ENCODE measurements around the gene SLAMF1. TPM values are rescaled to one million over a fixed set of nuclear protein-coding genes. Genes with fewer than 3 reads are reported as not detected.
"Not testable (repeated sequence)": the region's sequence is repeated elsewhere in the genome, so short reads cannot be mapped to it uniquely, and the experiment has no call there.

Gene SLAMF1
- total RNA-seq, 2 donors from 2014 or later: 52.1 to 86.2 TPM

DNA sequence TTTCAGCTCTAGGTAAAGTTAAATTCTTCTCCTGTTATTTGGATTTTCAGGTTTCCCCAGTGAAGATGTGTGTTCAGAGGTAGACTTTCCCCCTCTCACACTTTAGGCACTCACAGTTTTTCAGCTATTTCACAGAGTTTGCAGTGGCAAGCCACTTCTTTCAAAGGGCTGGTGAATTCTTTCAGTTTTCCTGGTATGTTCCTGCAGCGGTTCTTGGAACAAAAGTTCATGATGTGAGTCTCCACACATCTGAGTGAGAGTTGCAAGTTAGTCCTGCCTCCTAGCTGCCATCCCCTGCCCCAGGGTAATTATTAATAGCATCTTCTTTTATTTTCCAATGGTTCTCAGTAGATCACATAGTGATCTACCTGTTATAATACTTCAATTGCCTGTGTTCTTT is 40.2 kb downstream of the SLAMF1 start:
- H3K27ac Mint-ChIP-seq: peak overlapping the region; percentile 92 to 97
- peak overlapping the region; percentile 77 for H3K4me3 Mint-ChIP-seq
- no peak for DNase-seq (ENCODE audit: low spot score)
- peaks cover 10% of the 10 kb centered on the region for H3K9me3 Mint-ChIP-seq
- peaks cover 35% of the 10 kb centered on the region for H3K36me3 Mint-ChIP-seq
- peaks cover 38 to 46% of the 10 kb centered on the region in 2 donors for H3K4me1 Mint-ChIP-seq (ENCODE audit: low read depth in 2 of 2)
- no peaks in the 10 kb centered on the region for H3K27me3 Mint-ChIP-seq
- ATAC-seq: no peak

- Mint-ChIP-seq H3K36me3 (peaks cover 38% of the 10 kb centered on the region), H3K4me1 (ENCODE audit: low read depth in 2 of 2) (peaks cover 33 to 42% of the 10 kb centered on the region in 2 donors)
- DNase-seq (ENCODE audit: low spot score): no peak
These were observed 40.9 kb downstream of the SLAMF1 start for GRCh38 chr1:160605792-160606479.

GRCh38 chr1:160605205-160605604 is 41.6 kb downstream of the SLAMF1 start:
- peaks cover 37% of the 10 kb centered on the region for H3K36me3 Mint-ChIP-seq
- H3K9me3 Mint-ChIP-seq: peaks cover 14% of the 10 kb centered on the region
- no peaks in the 10 kb centered on the region for H3K27me3 Mint-ChIP-seq
- H3K4me3 Mint-ChIP-seq: no peak overlapping the region
- H3K27ac Mint-ChIP-seq: peak overlapping the region; percentile 26 to 97
- H3K4me1 Mint-ChIP-seq (ENCODE audit: low read depth in 2 of 2): peaks cover 31 to 40% of the 10 kb centered on the region in 2 donors
- ATAC-seq (no peak), DNase-seq (ENCODE audit: low spot score) (no peak)

More at GRCh38 chr1:160605792-160606479, 40.9 kb downstream of the SLAMF1 start:
- no peak for ATAC-seq
- H3K27ac Mint-ChIP-seq: peak overlapping the region; percentile 92 to 97
- H3K9me3 Mint-ChIP-seq: peaks cover 14% of the 10 kb centered on the region
- no peaks in the 10 kb centered on the region for H3K27me3 Mint-ChIP-seq
- H3K4me3 Mint-ChIP-seq: peak overlapping the region; percentile 77

GRCh38 chr1:160597705-160598104 is 49.1 kb downstream of the SLAMF1 start:
- no peak for DNase-seq (ENCODE audit: low spot score)
- Mint-ChIP-seq H3K4me3 (no peak overlapping the region), H3K9me3 (peaks cover 15% of the 10 kb centered on the region), H3K27me3 (no peaks in the 10 kb centered on the region), H3K4me1 (ENCODE audit: low read depth in 2 of 2) (peaks cover 6 to 9% of the 10 kb centered on the region in 2 donors), H3K27ac (no peak overlapping the region), H3K36me3 (peaks cover 30% of the 10 kb centered on the region)
- no peak for ATAC-seq

GRCh38 chr1:160597051-160597450 is 49.8 kb downstream of the SLAMF1 start:
- peaks cover 15% of the 10 kb centered on the region for H3K9me3 Mint-ChIP-seq
- ATAC-seq (no peak), DNase-seq (ENCODE audit: low spot score) (no peak)
- peaks cover 30% of the 10 kb centered on the region for H3K36me3 Mint-ChIP-seq
- no peak overlapping the region for H3K4me3 Mint-ChIP-seq
- H3K27me3 Mint-ChIP-seq: no peaks in the 10 kb centered on the region
- H3K4me1 Mint-ChIP-seq (ENCODE audit: low read depth in 2 of 2): peaks cover 6 to 14% of the 10 kb centered on the region in 2 donors
- no peak overlapping the region for H3K27ac Mint-ChIP-seq

DNA sequence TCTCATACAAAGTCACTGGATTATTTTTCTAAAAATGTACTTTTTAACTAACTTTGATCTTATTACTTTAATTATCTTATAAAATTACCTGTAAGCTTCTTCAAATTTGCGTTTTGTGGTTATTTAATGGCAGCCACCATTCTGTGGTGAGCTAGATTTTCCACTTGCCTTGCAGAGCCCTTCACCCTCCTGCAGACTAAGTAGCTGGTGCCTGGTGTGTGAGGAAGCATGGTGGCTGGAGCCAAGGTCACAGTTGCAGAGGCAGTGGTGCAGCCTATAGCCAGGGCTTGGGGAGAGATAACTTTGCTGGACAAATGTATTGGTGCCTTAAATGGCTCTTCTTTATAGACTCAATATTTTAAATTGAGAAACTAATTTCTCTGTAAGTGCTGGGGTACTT is 56.4 kb downstream of the SLAMF1 start:
- Mint-ChIP-seq H3K27me3 (no peaks in the 10 kb centered on the region), H3K36me3 (peaks cover 22% of the 10 kb centered on the region), H3K4me1 (ENCODE audit: low read depth in 2 of 2) (peaks cover 0 to 20% of the 10 kb centered on the region in 2 donors), H3K4me3 (no peak overlapping the region), H3K9me3 (peaks cover 5% of the 10 kb centered on the region), H3K27ac (no peak overlapping the region)
- DNase-seq (ENCODE audit: low spot score): no peak
- no peak for ATAC-seq

DNA sequence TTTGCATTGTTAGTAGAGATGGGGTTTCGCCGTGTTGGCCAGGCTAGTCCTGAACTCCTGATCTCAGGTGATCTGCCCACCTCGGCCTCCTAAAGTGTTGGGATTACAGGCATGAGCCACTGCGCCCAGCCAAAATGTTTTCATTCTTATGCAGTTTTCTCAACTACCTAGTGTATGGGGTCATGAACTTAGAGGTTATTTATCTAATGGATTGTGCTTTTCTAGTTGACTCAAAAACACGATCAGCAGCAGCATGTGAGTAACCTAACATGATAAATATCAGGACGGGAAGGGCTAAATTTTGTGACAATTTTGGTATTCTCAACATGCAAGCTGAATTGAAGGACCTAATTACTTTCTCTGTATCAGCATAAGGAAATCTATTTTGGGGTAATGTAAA is 58.4 kb downstream of the SLAMF1 start:
- Mint-ChIP-seq H3K27me3 (no peaks in the 10 kb centered on the region), H3K36me3 (peaks cover 17% of the 10 kb centered on the region), H3K27ac (no peak overlapping the region), H3K9me3 (peaks cover 4% of the 10 kb centered on the region), H3K4me3 (no peak overlapping the region), H3K4me1 (ENCODE audit: low read depth in 2 of 2) (peaks cover 3 to 25% of the 10 kb centered on the region in 2 donors)
- ATAC-seq (no peak), DNase-seq (ENCODE audit: low spot score) (no peak)

DNA sequence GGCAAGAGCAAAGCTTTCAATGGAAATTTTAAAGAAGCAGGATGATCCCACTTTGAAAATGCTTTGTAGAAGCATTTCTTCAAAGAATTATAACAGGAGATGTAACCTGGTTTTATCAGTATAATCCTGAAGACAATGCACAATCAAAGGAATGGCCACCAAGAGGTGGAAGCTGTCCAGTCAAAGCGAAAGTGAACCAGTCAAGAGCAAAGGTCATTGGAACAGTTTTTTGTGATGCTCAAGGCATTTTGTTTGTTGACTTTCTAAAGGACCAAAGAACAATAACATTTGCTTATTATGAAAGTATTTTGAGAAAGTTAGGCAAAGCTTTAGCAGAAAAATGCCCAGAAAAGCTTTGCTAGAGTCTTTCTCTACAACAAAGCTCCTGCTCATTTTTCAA is 62.1 kb downstream of the SLAMF1 start:
- Mint-ChIP-seq H3K4me1 (ENCODE audit: low read depth in 2 of 2) (peaks cover 12 to 33% of the 10 kb centered on the region in 2 donors), H3K27ac (peak overlapping the region in 1 of 2 donors; percentile 29), H3K36me3 (peaks cover 16% of the 10 kb centered on the region), H3K27me3 (no peaks in the 10 kb centered on the region), H3K4me3 (no peak overlapping the region), H3K9me3 (peaks cover 7% of the 10 kb centered on the region)
- no peak for ATAC-seq
- no peak for DNase-seq (ENCODE audit: low spot score)

- Mint-ChIP-seq H3K36me3 (peaks cover 16% of the 10 kb centered on the region), H3K27ac (peak overlapping the region in 1 of 2 donors; percentile 5), H3K4me1 (ENCODE audit: low read depth in 2 of 2) (peaks cover 15 to 51% of the 10 kb centered on the region in 2 donors)
- not testable (repeated sequence) for H3K27me3 Mint-ChIP-seq; ATAC-seq; H3K4me3 Mint-ChIP-seq; DNase-seq (ENCODE audit: low spot score); H3K9me3 Mint-ChIP-seq
These were observed 63.9 kb downstream of the SLAMF1 start for GRCh38 chr1:160582976-160583375.

DNA sequence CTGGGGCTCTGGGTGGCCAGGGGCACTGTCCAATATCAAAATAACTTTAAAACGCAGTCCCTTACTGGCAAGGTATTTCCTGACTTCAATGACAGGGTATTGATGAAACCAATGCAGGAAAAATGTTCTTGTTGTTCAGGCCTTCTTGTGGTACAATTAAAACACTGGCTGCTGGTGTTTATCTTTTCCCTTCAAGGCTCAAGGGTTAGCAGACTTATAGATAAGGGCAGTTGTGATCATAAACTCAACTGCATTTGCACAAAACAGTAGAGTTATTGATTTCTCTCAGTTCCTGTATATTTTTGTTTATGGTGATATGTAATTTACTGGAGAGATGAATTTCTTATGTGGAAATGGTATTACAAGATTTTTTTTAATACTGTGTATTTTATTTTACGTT is 64.9 kb downstream of the SLAMF1 start:
- Mint-ChIP-seq H3K4me1 (ENCODE audit: low read depth in 2 of 2) (peaks cover 21 to 61% of the 10 kb centered on the region in 2 donors), H3K36me3 (peaks cover 16% of the 10 kb centered on the region), H3K27me3 (no peaks in the 10 kb centered on the region), H3K4me3 (no peak overlapping the region), H3K9me3 (peaks cover 7% of the 10 kb centered on the region), H3K27ac (no peak overlapping the region)
- DNase-seq (ENCODE audit: low spot score) (no peak), ATAC-seq (no peak)

DNA sequence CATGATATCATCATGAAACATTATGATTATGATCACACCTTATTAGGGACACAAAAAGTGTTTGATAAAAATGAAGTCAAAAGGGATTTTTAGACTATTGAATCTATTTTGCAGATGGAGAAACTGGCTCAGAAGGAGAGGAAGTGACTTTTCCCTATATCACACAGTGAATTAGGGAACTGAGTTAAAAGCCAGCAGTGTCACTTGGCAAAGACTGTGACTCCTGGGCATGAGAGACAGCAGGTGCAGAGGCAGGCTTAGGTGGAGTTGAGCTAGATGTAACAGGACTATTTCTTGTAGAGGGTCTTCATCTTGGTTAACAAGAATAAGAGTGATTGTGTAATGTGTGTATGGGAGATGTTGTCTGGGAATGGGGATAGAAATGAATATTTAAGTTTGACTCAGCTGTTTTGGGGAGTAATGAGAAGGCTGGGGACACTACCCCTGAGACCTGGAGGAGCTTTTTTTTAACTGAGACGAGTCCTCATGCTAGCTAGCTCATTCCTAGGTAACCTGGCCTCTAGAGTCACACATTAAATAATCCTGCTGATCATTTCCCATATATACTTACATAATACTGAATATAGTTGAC is 66.5 kb downstream of the SLAMF1 start:
- H3K9me3 Mint-ChIP-seq: peaks cover 7% of the 10 kb centered on the region
- H3K27ac Mint-ChIP-seq: peak overlapping the region; percentile 1 to 74
- peaks cover 11% of the 10 kb centered on the region for H3K36me3 Mint-ChIP-seq
- DNase-seq (ENCODE audit: low spot score): no peak
- H3K4me3 Mint-ChIP-seq: peak overlapping the region; percentile 4
- H3K27me3 Mint-ChIP-seq: no peaks in the 10 kb centered on the region
- peaks cover 30 to 66% of the 10 kb centered on the region in 2 donors for H3K4me1 Mint-ChIP-seq (ENCODE audit: low read depth in 2 of 2)
- no peak for ATAC-seq

DNA sequence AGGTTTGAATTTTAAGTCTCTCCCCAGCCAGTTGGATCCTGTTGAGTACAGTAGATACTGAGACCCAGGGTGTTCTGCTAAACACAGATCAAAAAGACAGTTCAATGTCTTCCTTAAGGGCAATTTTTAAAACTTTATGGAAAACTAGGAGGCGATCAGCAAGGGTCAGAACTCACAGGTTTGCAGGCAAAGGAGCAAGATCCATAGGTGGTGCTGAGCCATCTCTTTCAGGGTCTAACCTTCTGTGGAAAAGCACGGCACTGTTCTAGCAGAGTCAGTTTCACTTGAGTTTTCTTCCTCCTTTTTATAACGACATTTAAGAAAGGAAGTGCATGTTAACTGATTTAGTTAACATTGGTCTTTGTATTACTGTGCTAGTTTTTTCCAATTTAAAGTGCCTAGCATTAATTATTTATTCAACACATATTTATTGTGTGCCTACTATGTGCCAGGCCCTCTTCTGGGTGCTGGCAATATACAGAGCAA is 67.6 kb downstream of the SLAMF1 start, which contains the start of gene CD84:
TSS of gene CD84 (minus strand) at position 281 of the 486 bp plus-strand sequence. CDS start at position 222, 59 bp downstream.
- H3K27me3 Mint-ChIP-seq: no peaks in the 10 kb centered on the region
- H3K36me3 Mint-ChIP-seq: peaks cover 11% of the 10 kb centered on the region
- H3K4me3 Mint-ChIP-seq: peak within 1 kb of the TSS; percentile 76
- H3K4me1 Mint-ChIP-seq (ENCODE audit: low read depth in 2 of 2): peaks cover 32 to 72% of the 10 kb centered on the region in 2 donors
- peak; percentile 53 to 57 for ATAC-seq
- H3K27ac Mint-ChIP-seq: peak within 1 kb of the TSS; percentile 74 to 77
- peaks cover 7% of the 10 kb centered on the region for H3K9me3 Mint-ChIP-seq
- no peak for DNase-seq (ENCODE audit: low spot score)

DNA sequence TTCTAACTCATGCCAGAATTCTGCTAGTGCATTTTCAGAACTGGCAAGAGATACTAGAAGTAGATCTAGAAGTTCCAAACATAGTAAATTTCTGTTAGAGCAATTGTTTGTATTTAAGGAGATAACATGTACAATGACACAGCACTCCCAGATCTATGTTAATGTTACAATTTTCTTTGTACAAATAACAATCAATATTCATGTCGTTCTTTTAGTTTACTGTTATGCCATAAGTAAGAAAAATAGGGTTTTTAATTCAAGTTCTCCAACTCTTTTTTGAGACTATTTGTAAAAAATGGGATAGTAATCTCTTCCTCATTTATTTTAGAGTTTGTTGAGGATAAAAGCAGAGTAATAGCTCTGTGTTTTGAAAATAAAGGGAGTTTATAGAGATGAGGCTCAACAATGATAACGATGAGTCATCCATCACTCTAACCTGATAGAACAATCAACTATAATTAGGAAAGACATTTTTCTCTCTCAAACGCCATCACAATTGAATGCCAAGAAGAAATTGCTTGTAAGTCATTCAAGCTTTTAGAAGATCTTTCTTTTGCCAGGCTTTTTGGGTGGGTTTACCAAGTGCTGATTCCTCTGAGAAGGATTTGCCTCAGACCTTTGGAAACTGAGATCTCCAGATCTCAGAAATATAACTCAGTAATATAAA is 68.2 kb downstream of the SLAMF1 start:
- Mint-ChIP-seq H3K4me3 (peak overlapping the region; percentile 76), H3K36me3 (peaks cover 6% of the 10 kb centered on the region), H3K9me3 (peaks cover 4% of the 10 kb centered on the region), H3K4me1 (ENCODE audit: low read depth in 2 of 2) (peaks cover 32 to 72% of the 10 kb centered on the region in 2 donors), H3K27me3 (no peaks in the 10 kb centered on the region), H3K27ac (peak overlapping the region; percentile 74 to 77)
- no peak for ATAC-seq
- no peak for DNase-seq (ENCODE audit: low spot score)

- Mint-ChIP-seq H3K27ac (peak overlapping the region; percentile 74 to 77), H3K27me3 (no peaks in the 10 kb centered on the region), H3K36me3 (peaks cover 2% of the 10 kb centered on the region), H3K9me3 (peaks cover 1% of the 10 kb centered on the region), H3K4me3 (peak overlapping the region; percentile 76), H3K4me1 (ENCODE audit: low read depth in 2 of 2) (peaks cover 32 to 77% of the 10 kb centered on the region in 2 donors)
- DNase-seq (ENCODE audit: low spot score) (no peak), ATAC-seq (no peak)
These were observed 68.7 kb downstream of the SLAMF1 start for GRCh38 chr1:160578175-160578524.
